MM.1S (cell line): ENCODE data around the gene DSCAML1.

Experiments
- CTCF ChIP-seq: fragments of 300-600 bp; sonication (generic); IDR thresholded peaks from 2 replicates; pipeline ENCODE4 v1.5.1; 2016; ENCODE audit warnings: antibody characterized with exemption, low read length, mixed read lengths
- EZH2 ChIP-seq: fragments of 300-600 bp; sonication (generic); optimal IDR thresholded peaks from 2 replicates; pipeline ENCODE3; 2017; ENCODE audit warnings: low read depth, mild to moderate bottlenecking, antibody characterized with exemption, low read length, mixed read lengths

GRCh38 chr11:117734601-117735024 lies 62.4 kb downstream of the DSCAML1 start:
- TF ChIP-seq CTCF (no peak), EZH2 (no peak)
